Right atrium auricular region (tissue), 2 donors: ENCODE measurements around the gene MED4. TPM values are rescaled to one million over a fixed set of nuclear protein-coding genes. Genes with fewer than 3 reads are reported as not detected.

Experiments
- DNase-seq: peaks from one replicate; pipeline ENCODE4 v3.0.0-alpha.2; 2019; ENCODE audit warnings: low spot score
- H3K27ac ChIP-seq, 2 donors: fragments of 200-600 bp; sonication (generic); 1 replicate in 1 of 2; 2 replicates in 1 of 2; pipeline ENCODE4 v1.5.1; 2016 to 2019
- H3K27me3 ChIP-seq, 2 donors: fragments of 200-600 bp; sonication (generic); one replicate each; pipeline versions ENCODE4 v1.5.1 to v1.6.0; 2017 to 2019
- H3K36me3 ChIP-seq: fragments of 200-600 bp; sonication (generic); one replicate; pipeline ENCODE4 v1.5.1; 2016
- H3K4me1 ChIP-seq, 2 donors: fragments of 200-600 bp; sonication (generic); one replicate each; pipeline versions ENCODE4 v1.5.1 to v1.6.0; 2017 to 2019
- H3K4me3 ChIP-seq, 2 donors: fragments of 200-600 bp; sonication (generic); 1 replicate in 1 of 2; 2 replicates in 1 of 2; pipeline ENCODE4 v1.5.1; 2017 to 2019; ENCODE audit warnings: mild to moderate bottlenecking in 1 of 2, moderate library complexity in 1 of 2
- H3K9me3 ChIP-seq, 2 donors: fragments of 200-600 bp; sonication (generic); one replicate each; pipeline ENCODE4 v1.5.1; 2019
- total RNA-seq, 2 donors: library from RNA; depleted of rRNA; stranded (reverse); fragments of >200 nt; gene quantifications; one replicate each; pipeline ENCODE4 v1.1.0, GENCODE V29; 2016
- TF ChIP-seq, protein P1 (sequence below), 2 donors: fragments of 200-600 bp; sonication (generic); IDR thresholded peaks; one replicate each; pipeline ENCODE4 v1.5.1; 2019; ENCODE audit warnings: antibody characterized with exemption in 2 of 2

MED4 gene
- total RNA-seq, 2 donors from 2014 or later: 35.7 to 39.5 TPM

GRCh38 chr13:48074006-48074405 is 20.9 kb downstream of the MED4 start:
- Histone ChIP-seq H3K36me3 (peaks cover 93% of the 10 kb centered on the region), H3K9me3 (peaks cover 0 to 22% of the 10 kb centered on the region in 2 donors), H3K27me3 (no peaks in the 10 kb centered on the region), H3K27ac (no peak overlapping the region), H3K4me1 (no peaks in the 10 kb centered on the region), H3K4me3 (no peak overlapping the region)
- TF ChIP-seq, protein P1, sequence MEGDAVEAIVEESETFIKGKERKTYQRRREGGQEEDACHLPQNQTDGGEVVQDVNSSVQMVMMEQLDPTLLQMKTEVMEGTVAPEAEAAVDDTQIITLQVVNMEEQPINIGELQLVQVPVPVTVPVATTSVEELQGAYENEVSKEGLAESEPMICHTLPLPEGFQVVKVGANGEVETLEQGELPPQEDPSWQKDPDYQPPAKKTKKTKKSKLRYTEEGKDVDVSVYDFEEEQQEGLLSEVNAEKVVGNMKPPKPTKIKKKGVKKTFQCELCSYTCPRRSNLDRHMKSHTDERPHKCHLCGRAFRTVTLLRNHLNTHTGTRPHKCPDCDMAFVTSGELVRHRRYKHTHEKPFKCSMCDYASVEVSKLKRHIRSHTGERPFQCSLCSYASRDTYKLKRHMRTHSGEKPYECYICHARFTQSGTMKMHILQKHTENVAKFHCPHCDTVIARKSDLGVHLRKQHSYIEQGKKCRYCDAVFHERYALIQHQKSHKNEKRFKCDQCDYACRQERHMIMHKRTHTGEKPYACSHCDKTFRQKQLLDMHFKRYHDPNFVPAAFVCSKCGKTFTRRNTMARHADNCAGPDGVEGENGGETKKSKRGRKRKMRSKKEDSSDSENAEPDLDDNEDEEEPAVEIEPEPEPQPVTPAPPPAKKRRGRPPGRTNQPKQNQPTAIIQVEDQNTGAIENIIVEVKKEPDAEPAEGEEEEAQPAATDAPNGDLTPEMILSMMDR (IDR thresholded peaks at IDR 0.05): no peak
- no peak for DNase-seq

- peaks cover 0 to 34% of the 10 kb centered on the region in 2 donors for H3K9me3 ChIP-seq
- TF ChIP-seq, protein P1 (IDR thresholded peaks at IDR 0.05): no peak
- no peak for DNase-seq
- no peak overlapping the region for H3K27ac ChIP-seq
- peaks cover 93% of the 10 kb centered on the region for H3K36me3 ChIP-seq
- H3K4me3 ChIP-seq: no peak overlapping the region
- no peaks in the 10 kb centered on the region for H3K27me3 ChIP-seq
- H3K4me1 ChIP-seq: no peaks in the 10 kb centered on the region
Measured at GRCh38 chr13:48072787-48073186, 22.1 kb downstream of the MED4 start.

DNA sequence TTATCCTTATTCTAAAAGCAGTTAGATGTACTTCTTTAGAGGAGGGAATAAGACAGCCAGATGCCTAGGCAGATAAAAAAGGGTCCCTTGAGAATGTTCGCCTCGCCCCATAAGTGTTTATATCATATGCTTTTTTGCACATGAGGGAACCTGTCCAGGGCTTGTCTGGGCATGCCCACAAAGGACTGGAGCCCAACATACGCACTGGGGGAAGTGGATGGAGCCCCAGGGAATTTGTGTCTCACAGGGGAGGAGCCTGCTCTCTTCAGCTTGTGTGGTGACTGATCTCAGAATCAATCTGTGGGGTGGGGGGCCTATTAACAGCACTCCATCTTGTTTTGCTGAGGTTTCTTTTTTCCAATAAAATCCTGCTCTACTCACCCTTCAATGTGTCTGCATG is 22.6 kb downstream of the MED4 start:
- TF ChIP-seq, protein P1 (IDR thresholded peaks at IDR 0.05): no peak
- peaks cover 0 to 34% of the 10 kb centered on the region in 2 donors for H3K9me3 ChIP-seq
- peaks cover 93% of the 10 kb centered on the region for H3K36me3 ChIP-seq
- no peak overlapping the region for H3K4me3 ChIP-seq
- DNase-seq: no peak
- no peaks in the 10 kb centered on the region for H3K27me3 ChIP-seq
- no peaks in the 10 kb centered on the region for H3K4me1 ChIP-seq
- H3K27ac ChIP-seq: no peak overlapping the region

DNA sequence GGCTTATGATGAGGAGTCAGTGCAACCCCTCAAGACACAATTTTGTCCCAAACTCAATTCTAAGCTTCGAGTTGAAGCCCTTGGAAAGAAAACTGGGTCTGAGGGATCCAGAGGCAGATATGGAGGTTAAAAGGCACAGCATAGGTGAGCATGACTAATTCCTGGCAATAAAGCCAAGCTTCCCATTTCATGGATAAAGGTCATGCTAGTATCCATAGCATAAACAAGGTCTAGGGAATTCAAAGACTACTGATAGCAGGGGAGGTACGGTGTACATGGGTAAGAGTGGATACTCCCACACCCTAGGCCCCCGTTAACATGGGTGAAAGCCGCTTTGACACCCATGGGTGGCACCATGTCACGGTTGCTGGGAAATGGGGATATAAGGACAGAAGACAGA is 24.0 kb downstream of the MED4 start:
- Histone ChIP-seq H3K4me3 (no peak overlapping the region), H3K9me3 (peaks cover 0 to 34% of the 10 kb centered on the region in 2 donors), H3K27me3 (no peaks in the 10 kb centered on the region), H3K36me3 (peaks cover 91% of the 10 kb centered on the region), H3K4me1 (no peaks in the 10 kb centered on the region), H3K27ac (no peak overlapping the region)
- TF ChIP-seq, protein P1 (IDR thresholded peaks at IDR 0.05): no peak
- DNase-seq: no peak

DNA sequence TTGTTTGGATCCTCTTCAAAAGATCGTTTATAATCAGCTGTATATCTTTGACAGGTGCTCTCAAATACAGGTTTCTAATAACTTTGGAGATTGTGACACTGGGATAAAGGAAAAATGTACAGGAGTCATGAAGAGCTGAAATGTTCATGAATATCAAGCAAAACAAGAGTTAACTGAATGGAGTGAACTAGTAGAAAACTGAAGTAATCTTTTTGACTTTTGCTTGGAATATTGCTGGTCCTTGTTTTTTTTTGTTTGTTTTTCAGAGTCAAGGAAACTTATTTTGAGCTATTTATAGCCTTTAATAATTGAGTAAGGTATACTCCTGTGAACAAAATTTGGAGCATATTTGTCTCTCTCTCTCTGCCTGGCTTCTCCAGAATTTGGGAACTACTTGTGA is 25.3 kb downstream of the MED4 start:
- DNase-seq: no peak
- TF ChIP-seq, protein P1 (IDR thresholded peaks at IDR 0.05): no peak
- Histone ChIP-seq H3K27me3 (no peaks in the 10 kb centered on the region), H3K36me3 (peaks cover 82% of the 10 kb centered on the region), H3K27ac (no peak overlapping the region), H3K4me1 (no peaks in the 10 kb centered on the region), H3K9me3 (peaks cover 0 to 34% of the 10 kb centered on the region in 2 donors), H3K4me3 (no peak overlapping the region)

DNA sequence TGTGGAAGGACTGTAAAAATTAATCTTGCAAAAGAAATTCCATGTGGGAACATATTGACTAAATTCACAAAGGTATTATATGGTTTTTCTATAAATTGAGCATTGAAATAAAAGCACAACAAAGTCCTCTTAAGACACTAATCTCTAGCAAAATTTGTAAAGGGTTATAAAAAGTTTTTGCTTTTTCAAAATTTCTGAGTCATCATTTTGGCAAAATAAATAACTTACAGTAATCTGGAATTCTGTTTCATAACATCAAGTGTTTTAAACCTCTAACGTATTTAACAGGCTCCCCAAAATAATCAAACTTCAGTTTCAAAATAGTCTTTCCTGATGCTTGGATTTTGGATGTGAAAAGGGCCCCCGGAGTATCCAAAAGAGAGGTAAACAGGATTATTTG is 26.0 kb downstream of the MED4 start:
- Histone ChIP-seq H3K9me3 (peaks cover 0 to 34% of the 10 kb centered on the region in 2 donors), H3K36me3 (peaks cover 76% of the 10 kb centered on the region), H3K27me3 (no peaks in the 10 kb centered on the region), H3K27ac (no peak overlapping the region), H3K4me1 (no peaks in the 10 kb centered on the region), H3K4me3 (no peak overlapping the region)
- TF ChIP-seq, protein P1 (IDR thresholded peaks at IDR 0.05): no peak
- no peak for DNase-seq
